SU-DHL-6 (cell line): Measurements from ENCODE around the gene ARPC4.
A peak's percentile ranks its signal among the peaks of the same experiment; 100 is the strongest.

Experiments
- H2AFZ ChIP-seq: fragments of 200-600 bp; sonication (generic); 2 replicates; pipeline ENCODE4 v1.6.1; 2014; ENCODE audit warnings: low read depth, mild to moderate bottlenecking, moderate library complexity, mixed read lengths, antibody characterized with exemption, low read length; ENCODE audit not compliant: severe bottlenecking
- H3F3A ChIP-seq: fragments of 200-600 bp; shearing (Covaris generic); 2 replicates; pipeline ENCODE4 v1.6.0; 2016; ENCODE audit warnings: antibody characterized with exemption, mild to moderate bottlenecking; ENCODE audit not compliant: insufficient read depth
- H3K27ac ChIP-seq: fragments of 200-600 bp; sonication (generic); 2 replicates; pipeline ENCODE4 v1.5.1; 2016; ENCODE audit warnings: low read depth, mild to moderate bottlenecking, low read length, moderate library complexity, mixed read lengths
- H3K27me3 ChIP-seq: fragments of 200-600 bp; sonication (generic), shearing (Covaris generic); 2 replicates; pipeline ENCODE4 v1.6.0; 2014; ENCODE audit warnings: mild to moderate bottlenecking, low read length
- H3K36me3 ChIP-seq: fragments of 200-600 bp; sonication (generic); 2 replicates; pipeline ENCODE4 v1.6.1; 2014; ENCODE audit warnings: mild to moderate bottlenecking, low read length, mixed read lengths
- H3K4me2 ChIP-seq: fragments of 300-600, 200-600 bp; shearing (Covaris generic), sonication (generic); 2 replicates; pipeline ENCODE4 v1.6.0; 2014; ENCODE audit warnings: low read length, low read depth, mild to moderate bottlenecking; ENCODE audit not compliant: poor library complexity, severe bottlenecking
- H3K4me3 ChIP-seq: fragments of 200-600 bp; sonication (generic); 2 replicates; pipeline ENCODE4 v1.5.1; 2014; ENCODE audit warnings: antibody characterized with exemption, low read length, mild to moderate bottlenecking, mixed read lengths; ENCODE audit not compliant: insufficient read depth, poor library complexity, severe bottlenecking
- H3K79me2 ChIP-seq: fragments of 200-600 bp; sonication (generic); 2 replicates; pipeline ENCODE4 v1.6.1; 2014; ENCODE audit warnings: mild to moderate bottlenecking, low read length, moderate library complexity; ENCODE audit not compliant: insufficient read depth
- H3K9ac ChIP-seq: fragments of 200-600 bp; sonication (generic); 2 replicates; pipeline ENCODE4 v1.7.0; 2014; ENCODE audit warnings: mild to moderate bottlenecking, low read length
- H3K9me2 ChIP-seq: fragments of 200-600 bp; sonication (generic); replicated peaks from 2 replicates; pipeline ENCODE4 v1.6.1; 2014; ENCODE audit warnings: low read length; ENCODE audit not compliant: insufficient read depth
- H3K9me3 ChIP-seq: fragments of 200-600 bp; sonication (generic); 2 replicates; pipeline ENCODE4 v1.6.1; 2014; ENCODE audit warnings: low read length, mixed read lengths; ENCODE audit not compliant: insufficient read depth
- H4K20me1 ChIP-seq: fragments of 200-600 bp; sonication (generic); 2 replicates; pipeline ENCODE4 v1.6.1; 2014; ENCODE audit warnings: low read depth, mild to moderate bottlenecking, antibody characterized with exemption, low read length, moderate library complexity, mixed read lengths
- CTCF ChIP-seq: fragments of 200-600 bp; sonication (generic); IDR thresholded peaks from one replicate; pipeline ENCODE4 v1.5.1; 2017; ENCODE audit warnings: antibody characterized with exemption, mild to moderate bottlenecking, low read length, moderate library complexity; ENCODE audit not compliant: insufficient read depth, poor library complexity, severe bottlenecking
- EZH2phosphoT487 ChIP-seq: fragments of 200-600 bp; sonication (generic), shearing (Covaris generic); conservative IDR thresholded peaks from 2 replicates; pipeline ENCODE4 v1.6.1; 2018; ENCODE audit warnings: mild to moderate bottlenecking, antibody characterized with exemption, low read length, moderate library complexity, mixed read lengths

ARPC4 gene

DNA sequence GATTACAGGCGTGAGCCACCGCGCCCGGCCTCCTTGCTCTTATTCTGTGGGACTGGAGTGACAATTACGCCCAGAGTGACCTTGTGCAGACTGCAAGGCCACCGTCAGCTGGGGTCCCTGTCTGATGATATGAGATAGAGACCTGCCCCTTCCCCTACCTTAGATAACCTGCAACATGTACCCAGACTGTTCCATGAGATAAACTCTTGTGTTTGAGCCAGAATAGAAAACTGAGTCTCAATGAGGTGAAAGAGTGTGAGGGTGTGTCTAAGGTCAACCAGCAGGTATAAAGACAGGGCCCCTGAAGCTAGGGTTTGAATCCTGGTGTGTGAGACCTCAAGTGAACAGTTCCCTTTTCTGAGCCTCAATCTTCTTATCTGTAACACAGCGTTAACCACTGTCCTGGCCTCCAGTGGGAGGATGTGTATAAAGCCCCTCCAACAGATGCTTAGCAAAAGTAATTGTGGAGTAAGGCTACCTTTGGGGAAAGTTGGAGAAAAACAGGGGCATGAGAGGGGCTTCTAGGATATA lies 6.6 kb upstream of the ARPC4 start:
- no peak overlapping the region for H2AFZ ChIP-seq
- no peaks in the 10 kb centered on the region for H3K9me3 ChIP-seq
- H3K79me2 ChIP-seq: no peaks in the 10 kb centered on the region
- no peak overlapping the region for H3K9ac ChIP-seq
- H3F3A ChIP-seq: peaks cover 25% of the 10 kb centered on the region
- H3K27me3 ChIP-seq: no peaks in the 10 kb centered on the region
- no peak overlapping the region for H3K4me2 ChIP-seq
- TF ChIP-seq CTCF: no peak
- TF ChIP-seq EZH2phosphoT487: no peak
- no peak overlapping the region for H3K27ac ChIP-seq
- no peak overlapping the region for H3K4me3 ChIP-seq
- H4K20me1 ChIP-seq: no peaks in the 10 kb centered on the region
- H3K9me2 ChIP-seq: no peaks in the 10 kb centered on the region
- 0 out of 2 replicates have a peak, but pooled peaks cover 3% of the 10 kb centered on the region for H3K36me3 ChIP-seq

DNA sequence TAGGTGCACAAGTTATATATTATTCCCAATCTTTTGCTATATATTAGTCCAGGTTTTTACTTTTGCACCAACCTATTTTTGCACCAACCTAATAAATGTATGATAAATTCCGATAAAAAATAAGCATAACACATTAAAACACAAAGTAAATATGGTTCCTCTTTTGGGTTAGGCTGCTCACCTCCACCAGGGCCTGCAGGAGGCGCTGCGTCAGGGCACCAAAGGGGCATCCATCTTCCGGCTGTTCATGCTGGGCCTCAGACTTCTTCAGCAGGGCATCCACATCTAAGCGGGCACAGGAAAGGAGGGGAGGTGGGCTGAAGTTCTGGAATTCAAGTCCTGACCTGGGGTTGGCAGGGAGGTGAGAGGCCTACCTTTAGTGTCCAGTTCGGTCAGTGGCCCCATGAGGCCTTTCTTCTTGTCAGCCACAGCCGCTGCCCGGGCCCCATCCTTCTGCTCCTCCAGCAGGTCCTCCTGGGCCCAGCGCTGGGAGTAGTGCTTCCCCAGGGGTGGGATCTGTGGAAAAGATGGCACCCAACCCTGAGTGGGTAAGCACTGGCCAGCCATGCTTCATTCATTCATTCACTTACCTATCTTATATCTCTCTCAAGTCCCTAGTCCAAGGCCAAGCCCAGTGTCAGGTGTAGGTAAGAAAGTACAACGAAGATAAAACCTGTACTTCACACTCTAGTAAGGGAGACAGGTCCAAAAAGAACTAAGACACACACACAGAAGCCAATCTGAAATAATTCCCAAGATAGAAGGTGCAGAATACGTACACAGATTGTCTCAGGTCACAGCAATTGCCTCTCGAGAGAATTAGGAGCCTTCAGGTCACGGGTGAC lies 5.8 kb upstream of the ARPC4 start:
- Histone ChIP-seq H2AFZ (no peak overlapping the region), H3F3A (peaks cover 19% of the 10 kb centered on the region), H4K20me1 (no peaks in the 10 kb centered on the region), H3K4me3 (no peak overlapping the region), H3K9me3 (no peaks in the 10 kb centered on the region), H3K79me2 (peaks cover 7% of the 10 kb centered on the region; the same call in 1 of the 2 replicates), H3K9ac (no peak overlapping the region), H3K4me2 (no peak overlapping the region), H3K9me2 (no peaks in the 10 kb centered on the region), H3K36me3 (0 out of 2 replicates have a peak, but pooled peaks cover 3% of the 10 kb centered on the region), H3K27ac (no peak overlapping the region), H3K27me3 (no peaks in the 10 kb centered on the region)
- TF ChIP-seq CTCF: peak; percentile 47
- no peak for TF ChIP-seq EZH2phosphoT487

DNA sequence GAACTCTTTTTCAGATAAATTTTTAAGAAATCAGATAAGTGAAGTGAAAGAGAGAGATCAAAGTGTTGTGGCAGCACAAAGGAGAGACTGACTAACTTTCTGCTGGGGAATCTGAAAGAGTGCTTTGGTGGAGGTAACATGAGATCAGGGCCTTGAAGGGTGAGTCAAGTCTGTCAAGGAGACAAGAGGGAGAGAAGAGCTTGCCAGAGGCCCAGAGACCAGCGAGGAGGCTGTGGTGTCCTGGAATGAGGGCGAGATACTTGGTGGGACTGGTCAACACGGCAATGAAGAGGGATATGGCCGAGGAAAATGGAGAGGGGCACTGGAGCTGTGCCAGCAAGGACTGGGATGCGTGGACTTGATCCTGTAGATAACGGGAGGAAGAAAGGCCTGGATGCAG lies 5.2 kb upstream of the ARPC4 start:
- Histone ChIP-seq H3K36me3 (0 out of 2 replicates have a peak, but pooled peaks cover 3% of the 10 kb centered on the region), H3K27me3 (no peaks in the 10 kb centered on the region), H3K79me2 (peaks cover 7% of the 10 kb centered on the region; the same call in 1 of the 2 replicates), H2AFZ (no peak overlapping the region), H3K27ac (no peak overlapping the region), H3K4me3 (no peak overlapping the region), H3K9me3 (no peaks in the 10 kb centered on the region), H4K20me1 (no peaks in the 10 kb centered on the region), H3F3A (peaks cover 15% of the 10 kb centered on the region; the same call in 1 of the 2 replicates), H3K4me2 (no peak overlapping the region), H3K9me2 (no peaks in the 10 kb centered on the region), H3K9ac (no peak overlapping the region)
- TF ChIP-seq EZH2phosphoT487 (no peak), CTCF (no peak)
